HG03571 (cell line): Measurements from ENCODE around the gene F3.

Experiments used
- ATAC-seq: cut with Tn5 transposase; IDR thresholded peaks from one replicate; pipeline ENCODE4 v1.9.1; 2021; ENCODE audit not compliant: unreplicated experiment

F3 gene

GRCh38 chr1:94553323-94553730 is 11.8 kb upstream of the F3 start:
- ATAC-seq, result no peak

GRCh38 chr1:94552071-94552586 is 10.6 kb upstream of the F3 start:
- ATAC-seq, result no peak

- ATAC-seq, result no peak
Measured at GRCh38 chr1:94551449-94551848, 9.9 kb upstream of the F3 start.

- no peak for ATAC-seq
Measured at GRCh38 chr1:94550800-94551241, 9.3 kb upstream of the F3 start.

GRCh38 chr1:94550396-94550795 is 8.8 kb upstream of the F3 start:
- no peak for ATAC-seq

GRCh38 chr1:94549706-94550105 is 8.1 kb upstream of the F3 start:
- ATAC-seq, result no peak

GRCh38 chr1:94544706-94545490 is 3.3 kb upstream of the F3 start:
- ATAC-seq, result no peak

- ATAC-seq, result no peak
Measured at GRCh38 chr1:94543893-94544635, 2.5 kb upstream of the F3 start.

- no peak for ATAC-seq
Measured at GRCh38 chr1:94543001-94543400, 1.4 kb upstream of the F3 start.

GRCh38 chr1:94542088-94542870 is 720 bp upstream of the F3 start:
- ATAC-seq, result no peak

- no peak for ATAC-seq
Measured at GRCh38 chr1:94540440-94541245, 916 bp downstream of the F3 start.

GRCh38 chr1:94539496-94539895 is 2.1 kb downstream of the F3 start:
- ATAC-seq, result no peak

- ATAC-seq, result no peak
Measured at GRCh38 chr1:94538243-94538827, 3.2 kb downstream of the F3 start.

- ATAC-seq, result no peak
Measured at GRCh38 chr1:94537254-94537653, 4.3 kb downstream of the F3 start.

- no peak for ATAC-seq
Measured at GRCh38 chr1:94535879-94536278, 5.7 kb downstream of the F3 start.

- ATAC-seq, result no peak
Measured at GRCh38 chr1:94535095-94535494, 6.5 kb downstream of the F3 start.

GRCh38 chr1:94532077-94532476 is 9.5 kb downstream of the F3 start:
- no peak for ATAC-seq

GRCh38 chr1:94531664-94532063 is 9.9 kb downstream of the F3 start:
- ATAC-seq, result no peak

- ATAC-seq, result no peak
Measured at GRCh38 chr1:94530373-94530878, 11.1 kb downstream of the F3 start.

- no peak for ATAC-seq
Measured at GRCh38 chr1:94529416-94529815, 12.1 kb downstream of the F3 start.
